ENCODE results near the gene ACAD10. TPM values are rescaled to one million over a fixed set of nuclear protein-coding genes. Genes with fewer than 3 reads are reported as not detected.

The ACAD10 gene
- total and polyA plus RNA-seq, 2 of the 13 experiments (the other 11 are each of a cell fraction or from before 2014, with no cell fraction given): 15.2 to 16.3 TPM

DNA sequence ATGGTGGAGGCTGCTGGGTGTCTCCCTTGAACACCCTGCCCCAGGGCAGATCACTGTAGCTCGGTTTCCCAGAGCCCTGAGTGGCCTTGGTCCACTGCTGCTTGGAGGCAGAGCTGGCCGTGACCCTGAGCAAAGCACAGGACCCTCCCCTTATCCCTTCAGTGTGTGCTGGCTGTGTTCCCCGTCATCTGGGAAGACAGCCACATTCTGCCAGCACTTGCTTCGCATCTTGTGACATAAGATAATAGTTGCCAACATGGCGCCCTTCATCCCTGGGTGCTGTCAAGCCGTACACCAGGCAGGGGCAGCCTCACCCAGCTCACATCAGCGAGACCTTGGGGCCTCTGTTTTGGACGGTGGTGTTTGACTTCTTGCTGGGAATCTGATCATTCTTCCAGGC lies 68.8 kb downstream of the ACAD10 start:
- FAIRE-seq (no peak), DNase-seq (ENCODE audit: low spot score) (no peak), ATAC-seq (no peak)
- Histone ChIP-seq H3K36me3 (replicated peaks in 1 of 2; ENCODE audit: control insufficient read depth in 1 of 2, insufficient read depth in 2 of 2, low read length in 2 of 2) (0 out of 5 replicates have a peak, but pooled peaks cover 0 to 2% of the 10 kb centered on the region in 2 experiments), H4K20me1 (ENCODE audit: insufficient read depth, low read length) (no peaks in the 10 kb centered on the region), H3K9me3 (ENCODE audit: low read length) (no peaks in the 10 kb centered on the region), H3K27ac (ENCODE audit: extremely low read length, insufficient read depth, low read length) (no peak overlapping the region), H3K9ac (ENCODE audit: insufficient read depth, low read depth, low read length) (no peak overlapping the region), H3K79me2 (ENCODE audit: insufficient read depth, low read length) (no peaks in the 10 kb centered on the region), H2AFZ (ENCODE audit: low read length) (no peak overlapping the region), H3K4me2 (ENCODE audit: low read depth, low read length) (no peak overlapping the region), H3K27me3 (ENCODE audit: control insufficient read depth in 1 of 2, insufficient read depth in 2 of 2, low read length in 2 of 2) (no peaks in the 10 kb centered on the region), H3K4me1 (ENCODE audit: insufficient read depth, low read length) (peaks cover 9% of the 10 kb centered on the region), H3K4me3 (replicated peaks in 1 of 3; ENCODE audit: insufficient read depth in 1 of 3, low read depth in 2 of 3, low read length in 3 of 3) (no peak overlapping the region)
- in situ Hi-C loops (cut with HindIII; ENCODE audit: extremely low pct_ligation_motif_present, low pct_unique_long_range_greater_than_20kb) (loop anchor here (5.0 to 10.0 kb wide), 2 partner anchors 38 to 60 kb away; no protein-coding TSS in a partner anchor), intact Hi-C loops (cut with micrococcal nuclease; ENCODE audit: unreplicated experiment) (no loop called here)
- ChIA-PET CTCF (ENCODE audit: low intra/inter-chr PET ratio, low total read pairs) (interaction anchor here (4.2 kb wide), 1 partner anchor 33 kb away, joined by 43 read pairs; no protein-coding TSS in a partner anchor), POLR2A (interaction anchor here (1.4 kb wide), 1 partner anchor 37 kb away, joined by 3 read pairs; no protein-coding TSS in a partner anchor)
- WGBS (ENCODE audit: low lambda C conversion rate): 93% methylated on average over 7 of the region's 8 CpGs
- TF ChIP-seq, protein P1, sequence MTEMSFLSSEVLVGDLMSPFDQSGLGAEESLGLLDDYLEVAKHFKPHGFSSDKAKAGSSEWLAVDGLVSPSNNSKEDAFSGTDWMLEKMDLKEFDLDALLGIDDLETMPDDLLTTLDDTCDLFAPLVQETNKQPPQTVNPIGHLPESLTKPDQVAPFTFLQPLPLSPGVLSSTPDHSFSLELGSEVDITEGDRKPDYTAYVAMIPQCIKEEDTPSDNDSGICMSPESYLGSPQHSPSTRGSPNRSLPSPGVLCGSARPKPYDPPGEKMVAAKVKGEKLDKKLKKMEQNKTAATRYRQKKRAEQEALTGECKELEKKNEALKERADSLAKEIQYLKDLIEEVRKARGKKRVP (CRISPR knock-in tag; IDR thresholded peaks at IDR 0.05): no peak
- TF ChIP-seq ATF7 (IDR thresholded peaks at IDR 0.05): no peak
- TF ChIP-seq ATF7 (CRISPR knock-in tag; IDR thresholded peaks at IDR 0.05): no peak
- no peak for TF ChIP-seq ZNF644 (CRISPR knock-in tag; IDR thresholded peaks at IDR 0.05; ENCODE audit: low read depth)
- no peak for TF ChIP-seq ZNF552 (CRISPR knock-in tag; IDR thresholded peaks at IDR 0.05; ENCODE audit: borderline replicate concordance)
- TF ChIP-seq, protein P2, sequence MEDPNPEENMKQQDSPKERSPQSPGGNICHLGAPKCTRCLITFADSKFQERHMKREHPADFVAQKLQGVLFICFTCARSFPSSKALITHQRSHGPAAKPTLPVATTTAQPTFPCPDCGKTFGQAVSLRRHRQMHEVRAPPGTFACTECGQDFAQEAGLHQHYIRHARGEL (CRISPR knock-in tag; IDR thresholded peaks at IDR 0.05): no peak
- TF ChIP-seq, protein P3, sequence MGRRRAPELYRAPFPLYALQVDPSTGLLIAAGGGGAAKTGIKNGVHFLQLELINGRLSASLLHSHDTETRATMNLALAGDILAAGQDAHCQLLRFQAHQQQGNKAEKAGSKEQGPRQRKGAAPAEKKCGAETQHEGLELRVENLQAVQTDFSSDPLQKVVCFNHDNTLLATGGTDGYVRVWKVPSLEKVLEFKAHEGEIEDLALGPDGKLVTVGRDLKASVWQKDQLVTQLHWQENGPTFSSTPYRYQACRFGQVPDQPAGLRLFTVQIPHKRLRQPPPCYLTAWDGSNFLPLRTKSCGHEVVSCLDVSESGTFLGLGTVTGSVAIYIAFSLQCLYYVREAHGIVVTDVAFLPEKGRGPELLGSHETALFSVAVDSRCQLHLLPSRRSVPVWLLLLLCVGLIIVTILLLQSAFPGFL (CRISPR knock-in tag; IDR thresholded peaks at IDR 0.05): no peak
- no peak for TF ChIP-seq STAG1 (CRISPR knock-in tag; IDR thresholded peaks at IDR 0.05)
- TF ChIP-seq HNF4A (CRISPR knock-in tag; IDR thresholded peaks at IDR 0.05): no peak
- no peak for TF ChIP-seq ZNF263 (CRISPR knock-in tag; IDR thresholded peaks at IDR 0.05)
- TF ChIP-seq, protein P4, sequence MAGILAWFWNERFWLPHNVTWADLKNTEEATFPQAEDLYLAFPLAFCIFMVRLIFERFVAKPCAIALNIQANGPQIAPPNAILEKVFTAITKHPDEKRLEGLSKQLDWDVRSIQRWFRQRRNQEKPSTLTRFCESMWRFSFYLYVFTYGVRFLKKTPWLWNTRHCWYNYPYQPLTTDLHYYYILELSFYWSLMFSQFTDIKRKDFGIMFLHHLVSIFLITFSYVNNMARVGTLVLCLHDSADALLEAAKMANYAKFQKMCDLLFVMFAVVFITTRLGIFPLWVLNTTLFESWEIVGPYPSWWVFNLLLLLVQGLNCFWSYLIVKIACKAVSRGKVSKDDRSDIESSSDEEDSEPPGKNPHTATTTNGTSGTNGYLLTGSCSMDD (CRISPR knock-in tag; IDR thresholded peaks at IDR 0.05): no peak
- TF ChIP-seq, protein P5, sequence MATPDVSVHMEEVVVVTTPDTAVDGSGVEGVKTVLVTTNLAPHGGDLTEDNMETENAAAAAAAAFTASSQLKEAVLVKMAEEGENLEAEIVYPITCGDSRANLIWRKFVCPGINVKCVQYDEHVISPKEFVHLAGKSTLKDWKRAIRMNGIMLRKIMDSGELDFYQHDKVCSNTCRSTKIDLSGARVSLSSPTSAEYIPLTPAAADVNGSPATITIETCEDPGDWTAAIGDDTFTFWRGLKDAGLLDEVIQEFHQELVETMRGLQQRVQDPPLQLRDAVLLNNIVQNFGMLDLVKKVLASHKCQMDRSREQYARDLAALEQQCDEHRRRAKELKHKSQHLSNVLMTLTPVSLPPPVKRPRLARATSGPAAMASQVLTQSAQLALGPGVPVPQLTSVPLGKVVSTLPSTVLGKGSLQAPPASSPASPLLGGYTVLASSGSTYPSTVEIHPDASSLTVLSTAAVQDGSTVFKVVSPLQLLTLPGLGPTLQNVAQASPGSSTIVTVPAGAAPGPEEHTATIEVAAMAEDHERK (CRISPR knock-in tag; IDR thresholded peaks at IDR 0.05; ENCODE audit: low read depth): no peak
- no TSS peak for BruUV-seq (replicated peaks)

Data from HepG2 (cell line).